ENCODE measurements around the gene SLCO3A1. TPM values are rescaled to one million over a fixed set of nuclear protein-coding genes. Genes with fewer than 3 reads are reported as not detected.

The SLCO3A1 gene
- total and polyA plus RNA-seq, 2 experiments from 2014 or later: 1.9 to 6.9 TPM

- Histone ChIP-seq H3K4me1 (ENCODE audit: insufficient read depth) (peaks cover 5% of the 10 kb centered on the region; the same call in 1 of the 2 replicates), H3F3A (ENCODE audit: insufficient read depth) (peaks cover 10% of the 10 kb centered on the region; the same call in 1 of the 2 replicates), H3K9me3 (ENCODE audit: low read depth) (no peaks in the 10 kb centered on the region), H4K20me1 (ENCODE audit: insufficient read depth) (no peaks in the 10 kb centered on the region), H3K9ac (no peak overlapping the region), H3K36me3 (ENCODE audit: low read depth) (no peaks in the 10 kb centered on the region), H3K79me2 (ENCODE audit: insufficient read depth) (no peaks in the 10 kb centered on the region), H2AFZ (no peak overlapping the region), H3K27me3 (replicated peaks; ENCODE audit: insufficient read depth) (no peaks in the 10 kb centered on the region), H3K4me3 (no peak overlapping the region), H3K4me2 (ENCODE audit: unreplicated experiment) (no peak overlapping the region), H3K27ac (no peak overlapping the region), H3K9me2 (ENCODE audit: insufficient read depth) (no peaks in the 10 kb centered on the region)
- TF ChIP-seq EZH2 (IDR thresholded peaks at IDR 0.05; ENCODE audit: insufficient read depth, poor library complexity, severe bottlenecking): no peak
- no peak for TF ChIP-seq EZH2phosphoT487 (IDR thresholded peaks at IDR 0.05; ENCODE audit: insufficient read depth, low read depth)
- WGBS, 2 experiments (ENCODE audit: low coverage in 1 of 2, low lambda C conversion rate in 2 of 2, missing lambda C conversion rate in 2 of 2): 75 to 84% methylated on average over 5 to 6 of the region's 6 CpGs
- in situ Hi-C loops (cut with MboI): no loop called here
- no peak for DNase-seq
Observed at GRCh38 chr15:91855241-91855640, 1.7 kb downstream of the SLCO3A1 start.

GRCh38 chr15:91855684-91856489 lies 2.4 kb downstream of the SLCO3A1 start:
- in situ Hi-C loops (cut with MboI): no loop called here
- Histone ChIP-seq H3K9me3 (ENCODE audit: low read depth) (no peaks in the 10 kb centered on the region), H3K9me2 (ENCODE audit: insufficient read depth) (no peaks in the 10 kb centered on the region), H3K27ac (no peak overlapping the region), H2AFZ (no peak overlapping the region), H3K27me3 (replicated peaks; ENCODE audit: insufficient read depth) (no peaks in the 10 kb centered on the region), H3F3A (ENCODE audit: insufficient read depth) (peaks cover 10% of the 10 kb centered on the region; the same call in 1 of the 2 replicates), H3K79me2 (ENCODE audit: insufficient read depth) (no peaks in the 10 kb centered on the region), H3K4me3 (no peak overlapping the region), H3K36me3 (ENCODE audit: low read depth) (no peaks in the 10 kb centered on the region), H3K4me2 (ENCODE audit: unreplicated experiment) (no peak overlapping the region), H3K4me1 (ENCODE audit: insufficient read depth) (peaks cover 5% of the 10 kb centered on the region; the same call in 1 of the 2 replicates), H3K9ac (no peak overlapping the region), H4K20me1 (ENCODE audit: insufficient read depth) (no peaks in the 10 kb centered on the region)
- no peak for TF ChIP-seq EZH2phosphoT487 (IDR thresholded peaks at IDR 0.05; ENCODE audit: insufficient read depth, low read depth)
- peak; percentile 5 for DNase-seq
- WGBS, 2 experiments (ENCODE audit: low coverage in 1 of 2, low lambda C conversion rate in 2 of 2, missing lambda C conversion rate in 2 of 2): 79 to 84% methylated on average over 14 of the region's 14 CpGs

- H3K4me2 ChIP-seq (ENCODE audit: unreplicated experiment): no peak overlapping the region
- no peaks in the 10 kb centered on the region for H3K9me3 ChIP-seq (ENCODE audit: low read depth)
- WGBS, 2 experiments (ENCODE audit: low coverage in 1 of 2, low lambda C conversion rate in 2 of 2, missing lambda C conversion rate in 2 of 2): 76 to 88% methylated on average over 3 of the region's 3 CpGs
- no peak overlapping the region for H2AFZ ChIP-seq
- peaks cover 3% of the 10 kb centered on the region; the same call in 1 of the 2 replicates for H3F3A ChIP-seq (ENCODE audit: insufficient read depth)
- no peaks in the 10 kb centered on the region for H3K27me3 ChIP-seq (replicated peaks; ENCODE audit: insufficient read depth)
- peaks cover 3% of the 10 kb centered on the region; the same call in 1 of the 2 replicates for H3K4me1 ChIP-seq (ENCODE audit: insufficient read depth)
- H4K20me1 ChIP-seq (ENCODE audit: insufficient read depth): no peaks in the 10 kb centered on the region
- H3K36me3 ChIP-seq (ENCODE audit: low read depth): no peaks in the 10 kb centered on the region
- in situ Hi-C loops (cut with MboI): no loop called here
- H3K9ac ChIP-seq: no peak overlapping the region
- no peak overlapping the region for H3K4me3 ChIP-seq
- no peak overlapping the region for H3K27ac ChIP-seq
- TF ChIP-seq EZH2phosphoT487 (IDR thresholded peaks at IDR 0.05; ENCODE audit: insufficient read depth, low read depth) (no peak), EZH2 (IDR thresholded peaks at IDR 0.05; ENCODE audit: insufficient read depth, poor library complexity, severe bottlenecking) (no peak)
- H3K9me2 ChIP-seq (ENCODE audit: insufficient read depth): no peaks in the 10 kb centered on the region
- no peak for DNase-seq
- H3K79me2 ChIP-seq (ENCODE audit: insufficient read depth): no peaks in the 10 kb centered on the region
Observed at GRCh38 chr15:91857224-91857585, 3.7 kb downstream of the SLCO3A1 start.

- Histone ChIP-seq H3K79me2 (ENCODE audit: insufficient read depth) (no peaks in the 10 kb centered on the region), H3K9me2 (ENCODE audit: insufficient read depth) (no peaks in the 10 kb centered on the region), H3K36me3 (ENCODE audit: low read depth) (no peaks in the 10 kb centered on the region), H3K4me1 (ENCODE audit: insufficient read depth) (no peaks in the 10 kb centered on the region), H4K20me1 (ENCODE audit: insufficient read depth) (no peaks in the 10 kb centered on the region), H3K27me3 (replicated peaks; ENCODE audit: insufficient read depth) (no peaks in the 10 kb centered on the region), H3K4me3 (no peak overlapping the region), H3F3A (ENCODE audit: insufficient read depth) (no peaks in the 10 kb centered on the region), H2AFZ (no peak overlapping the region), H3K4me2 (ENCODE audit: unreplicated experiment) (no peak overlapping the region), H3K27ac (no peak overlapping the region), H3K9me3 (ENCODE audit: low read depth) (no peaks in the 10 kb centered on the region), H3K9ac (no peak overlapping the region)
- 84 to 93% methylated on average over 2 of the region's 2 CpGs for whole genome bisulfite sequencing, 2 experiments (ENCODE audit: low coverage in 1 of 2, low lambda C conversion rate in 2 of 2, missing lambda C conversion rate in 2 of 2)
- no peak for DNase-seq
- in situ Hi-C loops (cut with MboI): no loop called here
- no peak for TF ChIP-seq EZH2 (IDR thresholded peaks at IDR 0.05; ENCODE audit: insufficient read depth, poor library complexity, severe bottlenecking)
- no peak for TF ChIP-seq EZH2phosphoT487 (IDR thresholded peaks at IDR 0.05; ENCODE audit: insufficient read depth, low read depth)
Observed at GRCh38 chr15:91857772-91858171, 4.3 kb downstream of the SLCO3A1 start.

Measured in GM23248 (cell line).